Stimulated activated CD8-positive, alpha-beta memory T cell treated with anti-CD3 and anti-CD28 coated beads, Interleukin-12 subunit alpha, Interleukin-12 subunit beta, amount 100 ng/mL, for 24 hours (primary cell): ENCODE data around the gene KCNE2.

Experiments
- DNase-seq: peaks from one replicate; pipeline ENCODE4 v3.0.0-alpha.2; 2020; ENCODE audit errors: extremely low read depth

KCNE2 gene

GRCh38 chr21:34363733-34364132, at the start of gene KCNE2:
TSS of gene KCNE2 (plus strand) at chr21:34364006. CDS start at chr21:34370479, 6,473 bp downstream.
- no peak for DNase-seq

GRCh38 chr21:34319585-34319984, 44.2 kb upstream of the KCNE2 start:
- no peak for DNase-seq

GRCh38 chr21:34320011-34320410, 43.8 kb upstream of the KCNE2 start:
- no peak for DNase-seq

- no peak for DNase-seq
Measured at GRCh38 chr21:34330055-34330454, 33.8 kb upstream of the KCNE2 start.

GRCh38 chr21:34331726-34332125, 32.1 kb upstream of the KCNE2 start:
- DNase-seq = no peak

GRCh38 chr21:34332347-34332746, 31.5 kb upstream of the KCNE2 start:
- DNase-seq = no peak

- DNase-seq = no peak
Measured at GRCh38 chr21:34333121-34333739, 30.6 kb upstream of the KCNE2 start.

- no peak for DNase-seq
Measured at GRCh38 chr21:34335316-34335715, 28.5 kb upstream of the KCNE2 start.

- DNase-seq = no peak
Measured at GRCh38 chr21:34336245-34336644, 27.6 kb upstream of the KCNE2 start.

- no peak for DNase-seq
Measured at GRCh38 chr21:34336756-34337391, 26.9 kb upstream of the KCNE2 start.

GRCh38 chr21:34337741-34338140, 26.1 kb upstream of the KCNE2 start:
- DNase-seq = no peak

GRCh38 chr21:34338226-34338625, 25.6 kb upstream of the KCNE2 start:
- no peak for DNase-seq

- DNase-seq = no peak
Measured at GRCh38 chr21:34340061-34340460, 23.7 kb upstream of the KCNE2 start.

- DNase-seq = no peak
Measured at GRCh38 chr21:34342476-34342875, 21.3 kb upstream of the KCNE2 start.

- DNase-seq = no peak
Measured at GRCh38 chr21:34343347-34343746, 20.5 kb upstream of the KCNE2 start.

GRCh38 chr21:34343838-34344381, 19.9 kb upstream of the KCNE2 start:
- DNase-seq = no peak

- DNase-seq = no peak
Measured at GRCh38 chr21:34344584-34344983, 19.2 kb upstream of the KCNE2 start.

- DNase-seq = no peak
Measured at GRCh38 chr21:34345091-34345871, 18.5 kb upstream of the KCNE2 start.

- DNase-seq = no peak
Measured at GRCh38 chr21:34345892-34346291, 17.9 kb upstream of the KCNE2 start.

- no peak for DNase-seq
Measured at GRCh38 chr21:34348890-34349519, 14.8 kb upstream of the KCNE2 start.

- DNase-seq = no peak
Measured at GRCh38 chr21:34351786-34352241, 12.0 kb upstream of the KCNE2 start.

GRCh38 chr21:34352556-34352955, 11.2 kb upstream of the KCNE2 start:
- no peak for DNase-seq
